Inflammatory macrophage treated with lipopolysaccharide for 1 hour (primary cell): Measurements from ENCODE around the gene DMWD.

Experiments
- DNase-seq, 2 donors: peaks; one replicate each; pipeline ENCODE4 v3.0.0-alpha.2; 2020 to 2022

The DMWD gene, protein sequence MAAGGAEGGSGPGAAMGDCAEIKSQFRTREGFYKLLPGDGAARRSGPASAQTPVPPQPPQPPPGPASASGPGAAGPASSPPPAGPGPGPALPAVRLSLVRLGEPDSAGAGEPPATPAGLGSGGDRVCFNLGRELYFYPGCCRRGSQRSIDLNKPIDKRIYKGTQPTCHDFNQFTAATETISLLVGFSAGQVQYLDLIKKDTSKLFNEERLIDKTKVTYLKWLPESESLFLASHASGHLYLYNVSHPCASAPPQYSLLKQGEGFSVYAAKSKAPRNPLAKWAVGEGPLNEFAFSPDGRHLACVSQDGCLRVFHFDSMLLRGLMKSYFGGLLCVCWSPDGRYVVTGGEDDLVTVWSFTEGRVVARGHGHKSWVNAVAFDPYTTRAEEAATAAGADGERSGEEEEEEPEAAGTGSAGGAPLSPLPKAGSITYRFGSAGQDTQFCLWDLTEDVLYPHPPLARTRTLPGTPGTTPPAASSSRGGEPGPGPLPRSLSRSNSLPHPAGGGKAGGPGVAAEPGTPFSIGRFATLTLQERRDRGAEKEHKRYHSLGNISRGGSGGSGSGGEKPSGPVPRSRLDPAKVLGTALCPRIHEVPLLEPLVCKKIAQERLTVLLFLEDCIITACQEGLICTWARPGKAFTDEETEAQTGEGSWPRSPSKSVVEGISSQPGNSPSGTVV

GRCh38 chr19:45792470-45793177, at the start of gene DMWD:
TSS of gene DMWD (minus strand) at chr19:45792845. CDS start at chr19:45792756, 89 bp downstream.
- DNase-seq, result peak; percentile 98 to 100

GRCh38 chr19:45842198-45842597, 49.6 kb upstream of the DMWD start:
- DNase-seq, result no peak

DNA sequence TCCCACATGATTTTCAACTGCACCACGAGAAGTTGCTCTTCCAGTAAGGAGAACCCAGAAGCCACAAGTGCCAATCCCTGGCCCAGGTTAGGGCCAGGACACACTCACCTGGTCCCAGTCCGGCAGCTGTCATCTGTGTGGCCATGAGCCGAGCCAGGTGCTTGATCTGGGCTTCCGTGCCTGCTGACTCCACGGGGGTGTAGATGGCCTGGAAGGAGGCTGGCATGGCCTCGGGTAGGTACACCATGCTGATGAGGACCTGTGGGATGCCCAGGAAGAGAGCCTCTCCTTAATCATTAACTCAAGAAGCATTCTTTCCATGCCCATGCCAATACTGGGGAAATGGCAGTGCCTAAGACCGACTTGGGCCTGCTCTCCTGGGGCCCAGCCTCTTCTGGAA, 42.3 kb upstream of the DMWD start:
- no peak for DNase-seq

DNA sequence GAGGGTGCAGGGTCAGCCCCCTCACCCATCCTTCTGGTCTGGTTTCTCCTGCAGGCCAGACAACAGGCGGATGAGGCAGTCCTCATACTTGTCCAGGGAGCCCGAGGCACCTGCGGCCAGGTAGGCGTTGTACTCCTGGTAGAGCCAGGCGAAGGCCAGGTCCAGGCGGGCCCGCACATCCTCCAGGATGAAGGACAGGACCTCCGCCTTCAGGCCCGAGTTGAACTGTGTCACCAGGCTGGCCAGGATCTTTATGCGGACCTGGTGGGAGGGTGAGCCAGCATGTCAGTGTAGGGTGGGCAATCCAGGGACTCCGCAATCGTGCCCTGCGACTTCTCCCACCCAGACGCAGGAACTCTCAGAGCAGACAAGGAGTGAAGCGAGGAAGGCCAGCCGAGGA, 36.3 kb upstream of the DMWD start:
- DNase-seq, result no peak

DNA sequence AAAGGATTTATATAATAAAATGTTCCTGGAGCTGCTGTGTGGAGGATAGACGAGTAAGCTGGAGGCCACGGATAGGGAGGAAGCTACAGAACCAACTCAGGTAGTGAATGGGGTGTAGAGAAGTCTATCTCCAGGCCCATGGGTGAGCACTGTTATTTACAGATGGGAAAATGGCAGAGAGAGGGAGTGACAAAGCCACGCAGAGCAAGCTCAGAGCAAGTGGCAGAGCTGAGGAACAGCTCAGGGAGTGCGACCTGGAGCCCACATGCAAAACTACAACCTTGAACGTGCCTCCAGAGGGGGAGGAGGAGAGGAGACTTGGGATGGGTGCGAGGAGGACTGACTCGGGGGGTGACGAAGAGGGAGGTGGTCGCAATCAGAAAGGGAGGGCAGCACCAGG, 35.9 kb upstream of the DMWD start:
- DNase-seq, result no peak

DNA sequence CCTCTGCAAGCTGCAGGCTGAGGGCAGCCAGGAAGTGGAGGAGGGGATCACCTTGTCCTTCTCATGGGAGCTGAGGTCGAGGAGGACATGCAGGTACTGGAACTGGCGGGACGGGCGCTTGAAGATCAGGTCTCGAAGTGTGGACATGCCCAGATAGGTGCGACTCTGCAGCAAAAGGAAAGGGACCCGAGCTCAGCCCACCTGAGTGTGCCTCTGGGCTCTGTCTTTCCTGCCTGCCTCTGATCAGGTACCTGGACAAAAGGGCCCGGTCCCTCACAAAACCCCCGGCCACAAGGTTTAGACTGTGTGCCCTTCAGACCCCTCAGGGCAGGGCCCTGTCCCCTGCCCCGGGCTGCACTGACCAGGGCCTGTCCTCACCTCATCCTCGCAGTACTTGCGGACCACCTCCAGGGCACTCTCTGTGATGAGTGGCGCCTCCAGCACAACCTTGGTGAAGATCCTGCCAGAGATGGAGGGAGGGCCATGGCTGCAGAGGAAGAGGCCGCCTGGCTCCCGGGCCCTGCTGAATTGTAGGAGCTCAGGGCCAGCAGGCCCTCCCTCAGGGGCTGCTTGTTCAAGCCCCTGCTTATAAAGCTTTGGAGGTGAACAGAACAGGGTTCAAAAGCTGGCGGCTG, 34.9 kb upstream of the DMWD start:
- no peak for DNase-seq

- DNase-seq, result no peak
Measured at GRCh38 chr19:45826934-45827333, 34.3 kb upstream of the DMWD start.

GRCh38 chr19:45825917-45826893, 33.6 kb upstream of the DMWD start:
- DNase-seq, result no peak

GRCh38 chr19:45825263-45825605, 32.6 kb upstream of the DMWD start:
- no peak for DNase-seq

- no peak for DNase-seq
Measured at GRCh38 chr19:45824531-45825262, 32.1 kb upstream of the DMWD start.

DNA sequence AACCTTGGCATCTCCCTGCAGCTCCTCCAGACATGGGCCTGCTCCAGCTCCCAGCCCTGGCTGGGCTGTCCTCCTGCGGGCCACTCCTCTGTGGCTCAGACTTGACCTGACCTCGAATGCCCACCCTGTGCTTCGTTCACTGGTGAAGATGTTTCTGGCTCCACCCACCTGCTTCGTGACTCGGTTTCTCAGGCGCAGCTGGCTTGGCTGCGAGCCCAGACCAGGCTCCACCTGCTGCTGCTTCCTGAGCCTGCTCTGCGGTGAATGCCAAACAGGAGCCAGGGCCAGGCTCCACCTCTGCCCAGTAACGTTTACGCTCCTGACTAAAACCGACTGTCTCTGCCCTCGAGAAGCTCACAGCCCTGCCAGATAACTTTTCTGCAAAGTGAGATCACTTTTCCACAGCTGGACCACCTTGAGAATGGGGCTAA, 31.4 kb upstream of the DMWD start:
- no peak for DNase-seq

DNA sequence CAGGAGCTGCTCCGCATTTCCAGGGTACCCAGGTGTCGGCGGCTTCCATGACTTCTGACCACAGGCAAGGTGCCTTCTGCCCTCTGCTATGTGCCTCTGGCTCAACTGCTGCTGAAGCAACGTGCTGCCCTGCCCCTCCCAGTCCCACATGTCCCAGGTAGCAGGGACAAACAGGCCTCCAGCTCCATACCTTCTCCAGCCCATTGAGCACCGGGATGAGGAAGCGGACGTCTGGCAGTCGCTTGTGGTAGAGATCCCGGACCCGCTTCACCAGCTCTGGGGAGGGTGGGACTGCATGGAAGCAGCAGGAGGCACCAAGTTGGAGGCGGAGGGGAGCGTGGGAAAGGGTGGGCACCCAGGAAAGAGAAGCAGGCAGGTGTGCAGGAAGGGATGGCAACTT, 30.5 kb upstream of the DMWD start:
- no peak for DNase-seq

DNA sequence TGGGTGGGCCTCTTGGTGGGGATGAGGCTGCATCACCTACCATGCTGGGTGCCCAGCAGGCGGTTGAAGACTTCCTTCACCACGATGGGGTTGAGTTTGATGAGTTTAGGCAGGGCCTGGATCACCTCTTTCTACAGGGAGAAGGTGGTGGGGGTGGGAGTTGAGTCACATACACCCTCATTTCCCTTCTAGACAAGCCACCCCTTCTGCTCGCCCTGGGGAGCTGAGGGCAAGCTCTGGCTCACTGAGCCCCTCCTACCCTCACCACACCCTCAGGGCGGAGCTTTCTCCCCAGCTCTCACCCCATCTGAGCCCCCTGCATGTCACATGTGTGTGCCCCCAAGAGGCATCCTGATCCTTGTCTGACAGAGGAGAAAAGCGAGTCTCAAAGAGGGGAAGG, 30.1 kb upstream of the DMWD start:
- DNase-seq, result no peak

- no peak for DNase-seq
Measured at GRCh38 chr19:45821570-45821969, 28.9 kb upstream of the DMWD start.

DNA sequence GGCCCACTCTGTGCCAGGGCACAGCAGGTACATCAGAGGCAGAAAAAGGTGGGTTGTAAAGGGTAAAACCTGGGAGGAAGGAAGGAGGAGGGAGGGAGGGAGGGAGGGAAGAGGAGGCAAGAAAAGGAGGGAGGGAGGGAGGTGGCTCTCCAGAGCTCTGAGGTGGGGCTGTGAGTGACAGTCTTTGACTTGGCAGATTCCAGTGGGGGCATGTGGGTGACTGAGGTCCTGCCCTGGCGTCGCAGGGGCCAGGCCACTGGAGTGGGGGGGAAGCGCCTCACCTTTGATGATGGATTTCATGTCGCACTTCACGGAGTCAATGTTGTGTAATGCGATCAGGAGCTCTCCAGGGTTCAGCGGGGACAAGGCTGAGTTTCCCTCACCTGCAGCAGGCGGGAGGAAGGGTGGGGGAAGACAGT, 28.5 kb upstream of the DMWD start:
- no peak for DNase-seq

DNA sequence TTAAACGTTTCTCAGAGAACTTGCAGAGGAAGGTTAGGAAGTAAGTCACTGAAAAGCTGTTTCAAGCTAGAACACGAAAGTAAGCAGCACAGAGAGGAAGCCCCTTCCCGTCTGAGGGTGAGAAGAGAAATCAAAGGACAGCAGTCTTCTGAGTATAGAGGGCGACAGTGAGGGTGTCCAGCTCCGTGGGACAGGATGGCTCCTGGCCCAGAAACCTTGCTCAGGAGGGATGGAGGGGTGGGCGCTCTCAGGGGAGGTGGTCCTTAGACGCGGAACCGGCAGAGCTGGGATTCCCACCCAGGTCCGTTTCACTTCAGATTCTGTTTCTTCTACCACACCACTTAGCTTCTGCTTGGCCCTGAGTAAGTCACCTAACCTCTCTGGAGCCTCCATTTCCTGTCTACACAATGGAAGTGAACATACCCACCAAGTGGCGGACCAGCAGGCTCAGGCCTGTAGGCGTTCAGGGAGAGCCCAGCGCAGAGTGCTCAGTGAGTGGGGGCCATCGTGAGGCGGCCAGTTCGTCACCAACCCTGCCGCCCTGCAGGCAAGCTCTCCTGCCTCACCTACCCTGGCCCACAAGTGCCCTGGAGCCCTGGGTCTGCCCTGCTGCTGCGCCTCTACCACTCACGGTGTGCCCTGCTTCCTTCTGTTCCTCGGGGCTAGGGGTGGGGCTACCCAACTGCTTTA, 27.9 kb upstream of the DMWD start:
- DNase-seq, result no peak

GRCh38 chr19:45819769-45820168, 27.1 kb upstream of the DMWD start:
- DNase-seq, result no peak

GRCh38 chr19:45817725-45818301, 25.2 kb upstream of the DMWD start:
- DNase-seq, result no peak

GRCh38 chr19:45817010-45817724, 24.5 kb upstream of the DMWD start:
- DNase-seq, result peak; percentile 80 to 99
